Measurements from ENCODE around the gene PDLIM5. TPM values are rescaled to one million over a fixed set of nuclear protein-coding genes. Genes with fewer than 3 reads are reported as not detected.

Gene PDLIM5
- total RNA-seq, 4 donors from 2014 or later: 62.9 to 133 (median 110) TPM

DNA sequence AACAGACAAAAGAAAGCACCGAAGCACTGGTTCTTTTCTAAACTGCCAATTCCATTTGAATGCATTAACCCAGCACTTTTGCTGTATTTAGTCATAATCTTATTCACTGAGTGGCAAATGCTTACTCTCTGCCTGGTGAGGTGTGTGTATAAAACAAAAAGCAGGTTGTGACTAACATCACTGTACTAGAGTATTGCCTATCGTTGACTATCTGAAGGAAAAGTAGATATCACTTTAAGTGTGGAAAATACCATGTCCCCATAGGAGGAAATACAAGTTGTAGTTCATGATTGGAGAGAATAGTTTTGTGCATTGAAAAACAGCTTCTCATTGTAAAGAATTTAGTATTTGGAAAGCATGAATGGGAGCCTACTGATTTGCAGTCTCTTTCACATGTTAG is 2.7 kb downstream of the PDLIM5 start:
- Histone ChIP-seq H3K4me3 (peak overlapping the region in 3 of 4 donors; percentile 93 to 100 (median 94)), H3K27me3 (no peaks in the 10 kb centered on the region), H3K9me3 (no peaks in the 10 kb centered on the region), H3K27ac (peak overlapping the region; percentile 97 to 100 (median 99)), H3K36me3 (peaks cover 0 to 7% (median 0%) of the 10 kb centered on the region in 4 donors), H3K4me1 (peaks cover 16 to 72% (median 38%) of the 10 kb centered on the region in 4 donors)
- TF ChIP-seq POLR2A (IDR thresholded peaks at IDR 0.05) (peak; percentile 6), POLR2AphosphoS5 (IDR thresholded peaks at IDR 0.05) (no peak)
- 22 to 30% methylated on average over 2 of the region's 2 CpGs for WGBS, 2 donors (ENCODE audit: low coverage in 1 of 2)
- no peak for DNase-seq
- in situ Hi-C loops (cut with MboI; ENCODE audit: low pct_ligation_motif_present in 1 of 4, low pct_unique_long_range_greater_than_20kb in 1 of 4, low sequenced_read_pairs in 3 of 4) (no loop called here), intact Hi-C loops (cut with DNase I; ENCODE audit: low total_unique reads) (loop anchor here (5.0 to 10.0 kb wide), 2 partner anchors 68 to 140 kb away; no protein-coding TSS in a partner anchor)

DNA sequence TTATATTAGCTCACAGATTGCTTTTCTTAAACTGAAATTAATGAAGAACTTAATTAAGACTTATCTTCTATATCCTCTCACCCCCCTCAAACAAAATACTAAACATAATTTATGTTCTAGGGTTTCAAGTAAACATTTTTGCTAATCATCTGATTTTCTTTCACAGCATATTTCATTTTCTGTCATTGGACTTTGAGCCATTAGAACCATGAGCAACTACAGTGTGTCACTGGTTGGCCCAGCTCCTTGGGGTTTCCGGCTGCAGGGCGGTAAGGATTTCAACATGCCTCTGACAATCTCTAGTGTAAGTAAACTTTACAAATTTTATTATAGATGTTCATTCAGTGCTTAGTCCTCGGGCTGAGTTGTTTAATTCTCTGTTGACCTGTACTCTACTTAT is 3.3 kb downstream of the PDLIM5 start:
- Histone ChIP-seq H3K36me3 (peaks cover 0 to 7% (median 0%) of the 10 kb centered on the region in 4 donors), H3K27me3 (no peaks in the 10 kb centered on the region), H3K4me3 (peak overlapping the region in 1 of 4 donors; percentile 94), H3K27ac (peak overlapping the region; percentile 97 to 100 (median 99)), H3K4me1 (peaks cover 16 to 79% (median 42%) of the 10 kb centered on the region in 4 donors), H3K9me3 (no peaks in the 10 kb centered on the region)
- TF ChIP-seq, protein P1, sequence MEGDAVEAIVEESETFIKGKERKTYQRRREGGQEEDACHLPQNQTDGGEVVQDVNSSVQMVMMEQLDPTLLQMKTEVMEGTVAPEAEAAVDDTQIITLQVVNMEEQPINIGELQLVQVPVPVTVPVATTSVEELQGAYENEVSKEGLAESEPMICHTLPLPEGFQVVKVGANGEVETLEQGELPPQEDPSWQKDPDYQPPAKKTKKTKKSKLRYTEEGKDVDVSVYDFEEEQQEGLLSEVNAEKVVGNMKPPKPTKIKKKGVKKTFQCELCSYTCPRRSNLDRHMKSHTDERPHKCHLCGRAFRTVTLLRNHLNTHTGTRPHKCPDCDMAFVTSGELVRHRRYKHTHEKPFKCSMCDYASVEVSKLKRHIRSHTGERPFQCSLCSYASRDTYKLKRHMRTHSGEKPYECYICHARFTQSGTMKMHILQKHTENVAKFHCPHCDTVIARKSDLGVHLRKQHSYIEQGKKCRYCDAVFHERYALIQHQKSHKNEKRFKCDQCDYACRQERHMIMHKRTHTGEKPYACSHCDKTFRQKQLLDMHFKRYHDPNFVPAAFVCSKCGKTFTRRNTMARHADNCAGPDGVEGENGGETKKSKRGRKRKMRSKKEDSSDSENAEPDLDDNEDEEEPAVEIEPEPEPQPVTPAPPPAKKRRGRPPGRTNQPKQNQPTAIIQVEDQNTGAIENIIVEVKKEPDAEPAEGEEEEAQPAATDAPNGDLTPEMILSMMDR (IDR thresholded peaks at IDR 0.05): no peak
- TF ChIP-seq POLR2A (IDR thresholded peaks at IDR 0.05): no peak
- TF ChIP-seq POLR2AphosphoS5 (IDR thresholded peaks at IDR 0.05): peak; percentile 9 to 40 (median 15)
- TF ChIP-seq EP300 (IDR thresholded peaks at IDR 0.05; ENCODE audit: low read depth): no peak
- in situ Hi-C loops (cut with MboI; ENCODE audit: low pct_ligation_motif_present in 1 of 4, low pct_unique_long_range_greater_than_20kb in 1 of 4, low sequenced_read_pairs in 3 of 4) (no loop called here), intact Hi-C loops (cut with DNase I; ENCODE audit: low total_unique reads) (loop anchor here (10.0 kb wide), 1 partner anchor 140 kb away; no protein-coding TSS in a partner anchor)
- DNase-seq: peak; percentile 83
- WGBS, 2 donors (ENCODE audit: low coverage in 1 of 2): 32 to 42% methylated on average over 3 of the region's 3 CpGs

DNA sequence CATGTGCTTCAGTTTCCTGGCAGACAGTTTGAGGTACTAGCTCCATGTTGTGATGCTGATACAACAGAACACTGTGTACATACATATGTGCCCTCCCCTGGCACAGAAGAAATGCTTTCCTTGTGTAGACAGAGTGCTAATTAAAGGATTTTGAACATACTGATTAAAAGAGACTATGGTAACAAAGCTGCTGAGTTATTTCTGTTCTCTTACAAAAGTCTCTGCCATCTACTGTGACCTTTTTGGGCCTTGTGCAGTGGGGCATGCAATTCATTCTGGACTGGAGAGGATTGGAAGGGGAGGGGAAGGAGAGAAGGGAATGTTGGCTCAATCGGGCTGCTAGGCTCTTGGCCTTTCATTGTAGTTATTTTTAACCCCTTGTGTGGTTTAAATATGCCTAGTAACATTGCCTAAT is 6.0 kb downstream of the PDLIM5 start:
- H3K27me3 ChIP-seq: no peaks in the 10 kb centered on the region
- peak overlapping the region; percentile 14 to 99 (median 38) for H3K27ac ChIP-seq
- 0 to 25% methylated on average over 1 of the region's 1 CpG for WGBS, 2 donors (ENCODE audit: low coverage in 1 of 2)
- no peak overlapping the region for H3K4me3 ChIP-seq
- peaks cover 20 to 86% (median 47%) of the 10 kb centered on the region in 4 donors for H3K4me1 ChIP-seq
- DNase-seq: no peak
- intact Hi-C loops (cut with DNase I; ENCODE audit: low total_unique reads) (loop anchor here (10.0 kb wide), 1 partner anchor 137 kb away; no protein-coding TSS in a partner anchor), in situ Hi-C loops (cut with MboI; ENCODE audit: low pct_ligation_motif_present in 1 of 4, low pct_unique_long_range_greater_than_20kb in 1 of 4, low sequenced_read_pairs in 3 of 4) (no loop called here)
- H3K9me3 ChIP-seq: no peaks in the 10 kb centered on the region
- TF ChIP-seq EP300 (IDR thresholded peaks at IDR 0.05; ENCODE audit: low read depth): peak; percentile 32
- TF ChIP-seq, protein P1 (IDR thresholded peaks at IDR 0.05): no peak
- peak in 2 of 3 donors; percentile 18 to 25 for TF ChIP-seq POLR2AphosphoS5 (IDR thresholded peaks at IDR 0.05)
- TF ChIP-seq POLR2A (IDR thresholded peaks at IDR 0.05): no peak
- H3K36me3 ChIP-seq: peaks cover 0 to 7% (median 0%) of the 10 kb centered on the region in 4 donors

DNA sequence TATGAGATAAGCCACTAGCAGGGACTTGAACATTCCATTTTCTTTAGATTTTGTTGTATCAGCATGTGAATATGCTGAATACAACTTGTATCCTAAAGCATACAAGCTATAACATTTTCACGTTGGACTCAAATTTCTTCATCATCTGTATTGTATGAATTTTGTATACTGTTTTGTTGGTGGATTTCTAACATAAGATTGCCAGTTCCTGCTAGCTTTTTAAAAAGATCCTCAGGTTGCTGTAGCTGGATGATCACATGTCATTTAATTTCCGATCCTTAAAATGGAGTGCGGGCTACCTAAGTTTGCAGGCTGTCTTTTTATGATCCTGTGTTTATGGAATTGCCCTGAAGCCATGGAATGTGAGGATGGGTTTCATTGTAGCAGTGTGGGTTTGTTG is 6.9 kb downstream of the PDLIM5 start:
- 66 to 76% methylated on average over 3 of the region's 3 CpGs for WGBS, 2 donors (ENCODE audit: low coverage in 1 of 2)
- peaks cover 0 to 7% (median 0%) of the 10 kb centered on the region in 4 donors for H3K36me3 ChIP-seq
- intact Hi-C loops (cut with DNase I; ENCODE audit: low total_unique reads) (loop anchor here (10.0 kb wide), 1 partner anchor 136 kb away; no protein-coding TSS in a partner anchor), in situ Hi-C loops (cut with MboI; ENCODE audit: low pct_ligation_motif_present in 1 of 4, low pct_unique_long_range_greater_than_20kb in 1 of 4, low sequenced_read_pairs in 3 of 4) (no loop called here)
- H3K4me1 ChIP-seq: peaks cover 25 to 85% (median 44%) of the 10 kb centered on the region in 4 donors
- no peak overlapping the region for H3K4me3 ChIP-seq
- no peaks in the 10 kb centered on the region for H3K27me3 ChIP-seq
- no peak for DNase-seq
- TF ChIP-seq EP300 (IDR thresholded peaks at IDR 0.05; ENCODE audit: low read depth) (no peak), POLR2A (IDR thresholded peaks at IDR 0.05) (no peak), POLR2AphosphoS5 (IDR thresholded peaks at IDR 0.05) (no peak)
- TF ChIP-seq, protein P1 (IDR thresholded peaks at IDR 0.05): no peak
- peak overlapping the region in 3 of 4 donors; percentile 6 to 99 (median 56) for H3K27ac ChIP-seq
- H3K9me3 ChIP-seq: no peaks in the 10 kb centered on the region

Measured in transverse colon (tissue), 4 donors.